Karpas-422 (cell line): ENCODE measurements around the gene NFIA. TPM values are rescaled to one million over a fixed set of nuclear protein-coding genes. Genes with fewer than 3 reads are reported as not detected.

ENCODE experiments used
- DNase-seq: peaks from one replicate; pipeline ENCODE4 v3.0.0-alpha.2; 2015
- H2AFZ ChIP-seq: fragments of 200-600 bp; sonication (generic); 2 replicates; pipeline ENCODE4 v1.6.1; 2014; ENCODE audit warnings: antibody characterized with exemption, low read length, mixed read lengths
- H3K27ac ChIP-seq: fragments of 200-600 bp; sonication (generic); 2 replicates; pipeline ENCODE4 v1.5.1; 2014; ENCODE audit warnings: mild to moderate bottlenecking, low read length, moderate library complexity
- H3K27me3 ChIP-seq: fragments of 200-600 bp; sonication (generic); 2 replicates; pipeline ENCODE4 v1.6.1; 2014; ENCODE audit warnings: low read length, mixed read lengths
- H3K36me3 ChIP-seq: fragments of 200-600 bp; sonication (generic); 2 replicates; pipeline ENCODE4 v1.6.1; 2014; ENCODE audit warnings: low read length, mixed read lengths; ENCODE audit not compliant: insufficient read depth
- H3K4me1 ChIP-seq: fragments of 200-600 bp; sonication (generic); 2 replicates; pipeline ENCODE4 v1.6.1; 2014; ENCODE audit warnings: mild to moderate bottlenecking, low read length, mixed read lengths
- H3K4me2 ChIP-seq: fragments of 200-600 bp; sonication (generic); 2 replicates; pipeline ENCODE4 v1.6.1; 2014; ENCODE audit warnings: low read length, low read depth, mild to moderate bottlenecking; ENCODE audit not compliant: poor library complexity, severe bottlenecking
- H3K4me3 ChIP-seq: fragments of 200-600 bp; sonication (generic); 2 replicates; pipeline ENCODE4 v1.5.1; 2014; ENCODE audit warnings: mild to moderate bottlenecking, antibody characterized with exemption, low read length, mixed read lengths
- H3K79me2 ChIP-seq: fragments of 200-600 bp; sonication (generic); 2 replicates; pipeline ENCODE4 v1.6.1; 2014; ENCODE audit warnings: mild to moderate bottlenecking, low read length, mixed read lengths
- H3K9ac ChIP-seq: fragments of 200-600 bp; sonication (generic); 2 replicates; pipeline ENCODE4 v1.6.0; 2014; ENCODE audit warnings: low read length
- H3K9me2 ChIP-seq: fragments of 200-600 bp; sonication (generic), shearing (Covaris generic); replicated peaks from 2 replicates; pipeline ENCODE4 v1.6.0; 2014; ENCODE audit warnings: mild to moderate bottlenecking, low read length, moderate library complexity; ENCODE audit not compliant: insufficient read depth
- H3K9me3 ChIP-seq: fragments of 300-700, 200-600 bp; sonication (generic); 2 replicates; pipeline ENCODE4 v1.6.1; 2014; ENCODE audit warnings: low read length, mixed read lengths
- H4K20me1 ChIP-seq: fragments of 200-600 bp; sonication (generic); 2 replicates; pipeline ENCODE4 v1.6.1; 2014; ENCODE audit warnings: mild to moderate bottlenecking, antibody characterized with exemption, low read length, low read depth; ENCODE audit not compliant: insufficient read depth
- total RNA-seq: library from RNA; depleted of rRNA; stranded (reverse); fragments of >200 nt; shearing (Covaris generic); gene quantifications from 2 replicates; pipeline ENCODE4 v1.2.3, GENCODE V29; 2014; ENCODE audit warnings: low replicate concordance

The NFIA gene
- total RNA-seq, 1 experiment from 2014 or later, result 38.3 TPM

GRCh38 chr1:61432616-61433388 lies 350.4 kb downstream of the NFIA start:
- no peak overlapping the region for H3K9ac ChIP-seq
- H3K36me3 ChIP-seq, result no peaks in the 10 kb centered on the region
- H3K9me2 ChIP-seq, result no peaks in the 10 kb centered on the region
- H3K27ac ChIP-seq, result no peak overlapping the region
- H3K27me3 ChIP-seq, result no peaks in the 10 kb centered on the region
- H3K9me3 ChIP-seq, result no peaks in the 10 kb centered on the region
- H3K4me3 ChIP-seq, result no peak overlapping the region
- H4K20me1 ChIP-seq, result no peaks in the 10 kb centered on the region; the same call in 1 of the 2 replicates
- DNase-seq, result no peak
- H3K79me2 ChIP-seq, result no peaks in the 10 kb centered on the region
- peaks cover 16% of the 10 kb centered on the region for H3K4me1 ChIP-seq
- no peak overlapping the region for H3K4me2 ChIP-seq
- no peak overlapping the region for H2AFZ ChIP-seq

GRCh38 chr1:61433646-61434045 lies 351.3 kb downstream of the NFIA start:
- no peak overlapping the region for H3K9ac ChIP-seq
- H3K36me3 ChIP-seq, result no peaks in the 10 kb centered on the region
- DNase-seq, result no peak
- peaks cover 16% of the 10 kb centered on the region for H3K4me1 ChIP-seq
- no peak overlapping the region for H3K4me2 ChIP-seq
- no peaks in the 10 kb centered on the region for H3K9me3 ChIP-seq
- H3K27me3 ChIP-seq, result no peaks in the 10 kb centered on the region
- H4K20me1 ChIP-seq, result no peaks in the 10 kb centered on the region; the same call in 1 of the 2 replicates
- H3K9me2 ChIP-seq, result no peaks in the 10 kb centered on the region
- no peak overlapping the region for H3K4me3 ChIP-seq
- H3K79me2 ChIP-seq, result no peaks in the 10 kb centered on the region
- no peak overlapping the region for H3K27ac ChIP-seq
- no peak overlapping the region for H2AFZ ChIP-seq

DNA sequence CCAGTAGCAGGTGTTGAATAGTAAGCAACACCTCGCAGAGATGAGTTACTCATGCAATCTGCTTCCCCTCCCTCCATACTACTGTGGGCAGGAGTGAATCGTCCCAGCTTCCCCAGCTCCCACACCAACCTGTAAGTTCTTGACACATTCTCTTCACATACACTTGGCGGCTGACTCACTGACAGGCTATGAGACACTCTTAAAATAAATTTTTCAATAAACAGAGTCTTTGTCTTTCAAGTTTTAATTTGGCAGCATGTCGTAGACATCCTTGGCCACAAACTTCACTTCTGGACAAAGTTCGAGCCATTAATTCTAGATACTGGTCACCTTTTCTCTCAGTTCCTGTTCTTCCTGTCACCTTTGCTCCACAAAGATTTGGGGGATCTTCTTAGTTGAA lies 351.9 kb downstream of the NFIA start:
- Histone ChIP-seq H3K4me1 (peaks cover 16% of the 10 kb centered on the region), H3K27me3 (no peaks in the 10 kb centered on the region), H4K20me1 (no peaks in the 10 kb centered on the region; the same call in 1 of the 2 replicates), H2AFZ (no peak overlapping the region), H3K9me3 (no peaks in the 10 kb centered on the region), H3K9ac (no peak overlapping the region), H3K9me2 (no peaks in the 10 kb centered on the region), H3K36me3 (no peaks in the 10 kb centered on the region), H3K79me2 (no peaks in the 10 kb centered on the region), H3K4me2 (no peak overlapping the region), H3K27ac (no peak overlapping the region), H3K4me3 (no peak overlapping the region)
- DNase-seq, result no peak

DNA sequence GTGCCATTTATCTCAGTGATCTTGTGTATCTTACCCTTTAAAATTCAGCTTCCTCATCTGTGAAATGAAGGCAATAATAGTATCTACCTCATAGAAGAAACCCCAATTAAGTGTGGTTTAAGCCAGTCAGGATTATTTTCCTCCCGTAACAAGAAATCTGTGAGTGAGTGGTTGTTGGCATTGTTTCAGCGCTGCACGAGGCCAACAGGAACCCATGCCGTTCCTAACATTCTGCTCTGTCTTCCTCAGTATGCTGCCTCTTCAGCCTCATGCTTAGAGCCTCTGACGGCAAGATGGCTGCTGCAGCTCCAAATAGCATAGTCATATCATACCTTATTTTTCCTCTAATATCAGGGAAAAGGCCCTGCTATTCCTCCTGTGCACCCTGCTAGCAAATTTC lies 352.9 kb downstream of the NFIA start:
- H3K4me3 ChIP-seq, result no peak overlapping the region
- DNase-seq, result no peak
- H3K4me1 ChIP-seq, result peaks cover 16% of the 10 kb centered on the region
- no peaks in the 10 kb centered on the region for H3K9me3 ChIP-seq
- no peaks in the 10 kb centered on the region; the same call in 1 of the 2 replicates for H4K20me1 ChIP-seq
- no peaks in the 10 kb centered on the region for H3K79me2 ChIP-seq
- H2AFZ ChIP-seq, result no peak overlapping the region
- H3K9ac ChIP-seq, result no peak overlapping the region
- H3K36me3 ChIP-seq, result no peaks in the 10 kb centered on the region
- no peak overlapping the region for H3K27ac ChIP-seq
- H3K4me2 ChIP-seq, result no peak overlapping the region
- no peaks in the 10 kb centered on the region for H3K9me2 ChIP-seq
- no peaks in the 10 kb centered on the region for H3K27me3 ChIP-seq

GRCh38 chr1:61436016-61436415 lies 353.7 kb downstream of the NFIA start:
- H3K36me3 ChIP-seq, result no peaks in the 10 kb centered on the region
- no peaks in the 10 kb centered on the region for H3K9me2 ChIP-seq
- H3K79me2 ChIP-seq, result no peaks in the 10 kb centered on the region
- H3K9me3 ChIP-seq, result no peaks in the 10 kb centered on the region
- H3K4me3 ChIP-seq, result no peak overlapping the region
- no peak overlapping the region for H2AFZ ChIP-seq
- peak; percentile 59 for DNase-seq
- H4K20me1 ChIP-seq, result no peaks in the 10 kb centered on the region; the same call in 1 of the 2 replicates
- H3K9ac ChIP-seq, result no peak overlapping the region
- peaks cover 16% of the 10 kb centered on the region for H3K4me1 ChIP-seq
- H3K27me3 ChIP-seq, result no peaks in the 10 kb centered on the region
- no peak overlapping the region for H3K27ac ChIP-seq
- H3K4me2 ChIP-seq, result no peak overlapping the region

DNA sequence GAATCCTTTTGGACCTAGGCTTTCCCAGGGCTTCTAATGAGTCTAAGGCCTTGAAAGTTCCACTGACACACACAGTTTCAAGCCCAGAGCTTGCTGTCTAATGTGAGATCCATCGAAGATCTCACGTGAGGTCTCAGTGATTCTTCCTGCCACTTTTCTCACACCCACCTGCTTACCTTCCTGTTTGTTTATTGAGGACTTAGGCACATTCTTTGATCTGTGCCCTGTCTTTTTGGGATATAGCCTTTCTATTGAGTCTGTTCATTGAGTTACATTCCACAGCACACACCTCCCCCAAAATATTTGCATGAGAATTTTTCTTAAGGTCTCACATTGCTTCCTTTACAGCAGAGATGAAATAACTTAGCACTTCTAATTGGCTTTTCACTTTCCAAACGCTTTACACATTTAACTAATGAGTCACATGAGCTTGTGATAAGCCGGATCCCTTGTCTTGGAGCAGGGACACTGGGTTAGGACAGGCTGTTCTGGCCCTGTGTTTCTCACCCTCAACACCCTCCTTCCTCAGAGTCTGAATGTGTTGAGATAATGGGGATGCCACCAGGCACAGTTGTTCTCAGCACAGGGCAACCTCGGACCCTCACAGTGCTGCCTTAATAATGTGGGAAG lies 354.2 kb downstream of the NFIA start:
- H3K36me3 ChIP-seq, result no peaks in the 10 kb centered on the region

DNA sequence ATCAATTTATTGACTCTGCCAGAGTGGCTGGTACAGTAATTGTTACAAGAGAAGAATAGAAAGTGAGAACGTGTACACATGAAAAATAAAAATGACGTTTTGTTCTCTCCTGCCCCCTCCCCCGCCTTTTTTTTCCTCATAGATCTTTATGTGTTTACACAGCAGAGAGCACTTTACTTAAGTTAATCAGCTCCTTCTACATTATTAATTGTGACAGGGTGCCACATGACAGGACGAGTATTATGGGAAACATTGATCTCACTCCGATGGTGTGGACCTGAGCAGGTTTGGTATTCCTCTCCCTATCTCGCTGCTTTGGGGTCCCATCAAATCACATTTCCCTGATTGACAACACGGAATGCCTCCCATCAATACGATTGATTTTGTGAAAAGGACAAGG lies 356.9 kb downstream of the NFIA start:
- H3K9me3 ChIP-seq, result no peaks in the 10 kb centered on the region
- H3K27me3 ChIP-seq, result no peaks in the 10 kb centered on the region
- no peak overlapping the region for H3K9ac ChIP-seq
- H3K4me3 ChIP-seq, result no peak overlapping the region
- H3K27ac ChIP-seq, result no peak overlapping the region
- DNase-seq, result no peak
- H4K20me1 ChIP-seq, result no peaks in the 10 kb centered on the region; the same call in 1 of the 2 replicates
- H2AFZ ChIP-seq, result no peak overlapping the region
- no peaks in the 10 kb centered on the region for H3K79me2 ChIP-seq
- H3K4me2 ChIP-seq, result no peak overlapping the region
- H3K36me3 ChIP-seq, result no peaks in the 10 kb centered on the region
- H3K4me1 ChIP-seq, result peaks cover 29% of the 10 kb centered on the region
- no peaks in the 10 kb centered on the region for H3K9me2 ChIP-seq

More for the DNA sequence above, 354.2 kb downstream of the NFIA start:
- Histone ChIP-seq H3K4me3 (no peak overlapping the region), H3K27ac (no peak overlapping the region), H3K4me2 (peak overlapping the region; percentile 2), H3K9ac (no peak overlapping the region), H2AFZ (no peak overlapping the region), H3K27me3 (no peaks in the 10 kb centered on the region), H3K9me2 (no peaks in the 10 kb centered on the region), H4K20me1 (no peaks in the 10 kb centered on the region; the same call in 1 of the 2 replicates), H3K9me3 (no peaks in the 10 kb centered on the region), H3K4me1 (peaks cover 16% of the 10 kb centered on the region), H3K79me2 (no peaks in the 10 kb centered on the region)
- no peak for DNase-seq

GRCh38 chr1:61441723-61442262 lies 359.4 kb downstream of the NFIA start:
- Histone ChIP-seq H3K36me3 (no peaks in the 10 kb centered on the region), H3K79me2 (no peaks in the 10 kb centered on the region), H3K27ac (no peak overlapping the region), H3K9me3 (no peaks in the 10 kb centered on the region), H3K9me2 (no peaks in the 10 kb centered on the region), H2AFZ (no peak overlapping the region), H3K4me2 (no peak overlapping the region), H3K4me3 (no peak overlapping the region), H4K20me1 (no peaks in the 10 kb centered on the region), H3K4me1 (peaks cover 15% of the 10 kb centered on the region), H3K9ac (no peak overlapping the region), H3K27me3 (no peaks in the 10 kb centered on the region)
- DNase-seq, result no peak
